Esophagus squamous epithelium (tissue), 5 donors: ENCODE results near the gene P2RX4. TPM values are rescaled to one million over a fixed set of nuclear protein-coding genes. Genes with fewer than 3 reads are reported as not detected.

Source experiments
- DNase-seq: peaks from one replicate; lab custom pipeline; 2025; lab: John Stamatoyannopoulos, UW
- H3K27ac ChIP-seq, 4 donors: fragments of 200-600 bp; sonication (generic); one replicate each; pipeline ENCODE4 v1.5.1; 2016 to 2019; ENCODE audit warnings: mild to moderate bottlenecking in 1 of 4
- H3K27me3 ChIP-seq, 4 donors: fragments of 200-600 bp; sonication (generic); 1 replicate in 3 of 4; 2 replicates in 1 of 4; pipeline versions ENCODE4 v1.5.1 to v1.6.0; 2017 to 2021; ENCODE audit warnings: antibody characterized with exemption in 1 of 4
- H3K36me3 ChIP-seq, 3 donors: fragments of 200-600 bp; sonication (generic); one replicate each; pipeline ENCODE4 v1.5.1; 2016 to 2019
- H3K4me1 ChIP-seq, 3 donors: fragments of 200-600 bp; sonication (generic); one replicate each; pipeline ENCODE4 v1.5.1; 2017 to 2019
- H3K4me3 ChIP-seq, 4 donors: fragments of 200-600 bp; sonication (generic); 1 replicate in 3 of 4; 2 replicates in 1 of 4; pipeline ENCODE4 v1.5.1; 2016 to 2019; ENCODE audit warnings: mild to moderate bottlenecking in 2 of 4, moderate library complexity in 1 of 4
- H3K9me3 ChIP-seq, 3 donors: fragments of 200-600 bp; sonication (generic); one replicate each; pipeline ENCODE4 v1.5.1; 2016 to 2019
- POLR2A ChIP-seq, 4 donors: fragments of 450-650 bp; IDR thresholded peaks; one replicate each; pipeline ENCODE4 v1.6.1; 2017; ENCODE audit warnings: antibody characterized with exemption in 4 of 4, mild to moderate bottlenecking in 4 of 4, moderate library complexity in 3 of 4
- WGBS, 2 donors: methylation state at CpG; one replicate each; pipeline ENCODE4 v1.1.5; 2018; 5-methylcytosine and 5-hydroxymethylcytosine counted together
- intact Hi-C: fragments of 100-400 bp; cut with DNase I; formaldehyde crosslinking; loops from one replicate; pipeline ENCODE4 v1.15.0; 2022
- total RNA-seq, 4 donors: library from RNA; depleted of rRNA; stranded (reverse); fragments of >200 nt; gene quantifications; one replicate each; pipeline ENCODE4 v1.1.0, GENCODE V29; 2016
- TF ChIP-seq, protein P1 (sequence below), 6 experiments: fragments of 450-650 bp in 4 of 6; fragments of 200-600 bp in 2 of 6; sonication (generic) in 2 of 6; IDR thresholded peaks; one replicate each; pipeline ENCODE4 v1.5.1; 2016 to 2019; ENCODE audit warnings: antibody characterized with exemption in 6 of 6, mild to moderate bottlenecking in 4 of 6, moderate library complexity in 4 of 6
- donor health status: DM: yes; HTN: yes; CAD: no.

P2RX4 gene
- total RNA-seq, 4 donors from 2014 or later, result 13.0 to 32.3 (median 19.9) TPM

DNA sequence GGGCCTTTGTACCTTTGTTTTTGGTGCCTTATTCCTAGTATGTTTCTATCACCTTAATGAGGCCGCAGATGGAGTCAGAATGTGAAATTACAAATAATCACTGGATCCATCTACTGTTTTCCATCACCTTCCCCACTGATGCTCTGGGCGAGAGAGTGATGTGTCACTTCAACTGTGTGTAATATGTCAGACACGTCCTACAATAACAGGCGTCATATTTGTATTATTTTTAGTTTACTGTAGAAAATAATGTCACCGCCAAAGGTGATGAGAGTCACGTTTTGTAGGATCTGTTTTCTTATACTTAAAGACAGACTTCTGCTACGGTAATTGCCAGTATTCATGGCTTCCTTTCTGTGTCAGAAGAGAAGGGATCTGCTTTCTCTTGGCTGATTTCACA lies 22.4 kb upstream of the P2RX4 start:
- Histone ChIP-seq H3K9me3 (no peaks in the 10 kb centered on the region), H3K27me3 (no peaks in the 10 kb centered on the region), H3K27ac (no peak overlapping the region), H3K4me3 (no peak overlapping the region), H3K36me3 (peaks cover 0 to 11% (median 0%) of the 10 kb centered on the region in 3 donors), H3K4me1 (peaks cover 0 to 18% (median 0%) of the 10 kb centered on the region in 3 donors)
- WGBS, 2 donors, result 84 to 89% methylated on average over 7 of the region's 7 CpGs
- intact Hi-C loops, result no loop called here
- no peak for DNase-seq
- TF ChIP-seq POLR2A (IDR thresholded peaks at IDR 0.05), result no peak
- TF ChIP-seq, protein P1, sequence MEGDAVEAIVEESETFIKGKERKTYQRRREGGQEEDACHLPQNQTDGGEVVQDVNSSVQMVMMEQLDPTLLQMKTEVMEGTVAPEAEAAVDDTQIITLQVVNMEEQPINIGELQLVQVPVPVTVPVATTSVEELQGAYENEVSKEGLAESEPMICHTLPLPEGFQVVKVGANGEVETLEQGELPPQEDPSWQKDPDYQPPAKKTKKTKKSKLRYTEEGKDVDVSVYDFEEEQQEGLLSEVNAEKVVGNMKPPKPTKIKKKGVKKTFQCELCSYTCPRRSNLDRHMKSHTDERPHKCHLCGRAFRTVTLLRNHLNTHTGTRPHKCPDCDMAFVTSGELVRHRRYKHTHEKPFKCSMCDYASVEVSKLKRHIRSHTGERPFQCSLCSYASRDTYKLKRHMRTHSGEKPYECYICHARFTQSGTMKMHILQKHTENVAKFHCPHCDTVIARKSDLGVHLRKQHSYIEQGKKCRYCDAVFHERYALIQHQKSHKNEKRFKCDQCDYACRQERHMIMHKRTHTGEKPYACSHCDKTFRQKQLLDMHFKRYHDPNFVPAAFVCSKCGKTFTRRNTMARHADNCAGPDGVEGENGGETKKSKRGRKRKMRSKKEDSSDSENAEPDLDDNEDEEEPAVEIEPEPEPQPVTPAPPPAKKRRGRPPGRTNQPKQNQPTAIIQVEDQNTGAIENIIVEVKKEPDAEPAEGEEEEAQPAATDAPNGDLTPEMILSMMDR (IDR thresholded peaks at IDR 0.05), result no peak

DNA sequence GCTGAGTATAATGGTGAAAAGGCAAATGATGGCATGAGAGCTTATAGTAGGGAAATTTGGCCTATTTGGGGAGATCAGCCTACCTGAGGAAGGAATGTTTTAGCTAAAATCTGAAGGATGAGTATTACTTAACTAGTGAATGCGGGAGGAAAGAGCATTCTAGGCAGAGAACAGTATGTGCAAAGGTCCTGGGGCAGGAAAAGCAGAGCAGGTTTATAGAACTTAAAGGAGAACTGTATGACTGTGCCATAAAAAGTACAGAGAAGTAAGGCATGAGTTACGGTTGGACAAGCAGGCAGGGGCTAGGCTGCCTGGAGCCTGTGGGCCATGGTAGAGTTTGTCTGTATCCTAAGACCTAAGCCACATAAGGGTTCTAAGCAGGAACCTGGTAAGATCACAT lies 21.7 kb upstream of the P2RX4 start:
- Histone ChIP-seq H3K4me1 (peaks cover 0 to 18% (median 0%) of the 10 kb centered on the region in 3 donors), H3K4me3 (no peak overlapping the region), H3K27me3 (no peaks in the 10 kb centered on the region), H3K36me3 (peaks cover 0 to 11% (median 0%) of the 10 kb centered on the region in 3 donors), H3K9me3 (no peaks in the 10 kb centered on the region), H3K27ac (no peak overlapping the region)
- intact Hi-C loops, result no loop called here
- WGBS, 2 donors, result 90 to 93% methylated on average over 2 of the region's 2 CpGs
- no peak for TF ChIP-seq POLR2A (IDR thresholded peaks at IDR 0.05)
- TF ChIP-seq, protein P1 (IDR thresholded peaks at IDR 0.05), result no peak
- DNase-seq, result no peak

DNA sequence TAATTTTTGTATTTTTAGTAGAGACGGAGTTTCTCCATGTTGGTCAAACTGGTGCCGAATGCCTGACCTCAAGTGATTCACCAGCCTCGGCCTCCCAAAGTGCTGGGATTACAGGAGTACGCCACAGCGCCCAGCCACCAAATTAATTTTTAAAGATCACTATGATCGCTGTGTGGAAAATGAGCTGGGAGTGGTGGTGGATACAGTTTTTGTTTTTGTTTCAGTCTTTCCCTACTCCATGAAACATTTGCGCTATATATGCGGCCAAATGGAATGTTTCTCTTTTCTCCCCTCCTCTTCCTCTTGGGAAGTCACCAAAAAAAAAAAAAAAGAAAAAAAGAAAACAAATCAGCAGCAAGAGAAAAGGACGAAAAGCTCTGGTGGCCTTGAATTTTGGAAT lies 20.8 kb upstream of the P2RX4 start:
- Histone ChIP-seq H3K9me3 (no peaks in the 10 kb centered on the region), H3K27ac (no peak overlapping the region), H3K4me3 (no peak overlapping the region), H3K4me1 (peaks cover 0 to 15% (median 0%) of the 10 kb centered on the region in 3 donors), H3K27me3 (no peaks in the 10 kb centered on the region), H3K36me3 (peaks cover 0 to 10% (median 0%) of the 10 kb centered on the region in 3 donors)
- no peak for DNase-seq
- TF ChIP-seq, protein P1 (IDR thresholded peaks at IDR 0.05), result no peak
- no peak for TF ChIP-seq POLR2A (IDR thresholded peaks at IDR 0.05)
- 86 to 89% methylated on average over 8 to 9 of the region's 9 CpGs for WGBS, 2 donors
- intact Hi-C loops, result no loop called here

DNA sequence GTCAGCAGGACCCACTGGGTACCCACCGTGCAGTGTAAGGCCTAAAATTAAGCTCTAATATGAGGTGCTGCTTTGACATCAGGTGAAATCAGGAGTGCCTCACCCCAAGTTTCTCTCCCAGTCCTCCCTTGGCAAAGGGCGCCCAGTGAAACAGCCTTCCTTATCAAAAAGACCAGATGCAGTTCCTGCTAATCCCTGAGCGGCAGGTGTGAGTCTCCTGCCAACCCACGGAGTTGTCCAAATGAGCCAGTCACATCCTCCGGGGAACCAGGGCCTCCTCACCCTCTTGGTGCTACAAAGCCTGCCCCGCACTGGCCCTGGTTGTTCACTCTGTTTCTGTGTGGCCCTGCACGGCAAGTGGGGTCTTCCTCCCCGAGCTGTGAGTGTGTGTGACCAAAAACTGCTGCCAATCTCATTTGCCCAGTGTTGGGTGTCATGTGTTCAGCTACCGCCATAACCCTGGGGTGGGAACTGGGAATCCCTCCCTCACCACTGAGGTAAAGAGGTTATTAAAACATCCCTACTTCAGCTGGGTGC lies 20.2 kb upstream of the P2RX4 start:
- Histone ChIP-seq H3K36me3 (peaks cover 0 to 4% (median 0%) of the 10 kb centered on the region in 3 donors), H3K27me3 (no peaks in the 10 kb centered on the region), H3K27ac (no peak overlapping the region), H3K4me1 (peaks cover 0 to 10% (median 0%) of the 10 kb centered on the region in 3 donors), H3K9me3 (no peaks in the 10 kb centered on the region), H3K4me3 (no peak overlapping the region)
- intact Hi-C loops, result no loop called here
- DNase-seq, result no peak
- TF ChIP-seq, protein P1 (IDR thresholded peaks at IDR 0.05), result no peak
- no peak for TF ChIP-seq POLR2A (IDR thresholded peaks at IDR 0.05)
- WGBS, 2 donors, result 71 to 83% methylated on average over 6 to 7 of the region's 9 CpGs

DNA sequence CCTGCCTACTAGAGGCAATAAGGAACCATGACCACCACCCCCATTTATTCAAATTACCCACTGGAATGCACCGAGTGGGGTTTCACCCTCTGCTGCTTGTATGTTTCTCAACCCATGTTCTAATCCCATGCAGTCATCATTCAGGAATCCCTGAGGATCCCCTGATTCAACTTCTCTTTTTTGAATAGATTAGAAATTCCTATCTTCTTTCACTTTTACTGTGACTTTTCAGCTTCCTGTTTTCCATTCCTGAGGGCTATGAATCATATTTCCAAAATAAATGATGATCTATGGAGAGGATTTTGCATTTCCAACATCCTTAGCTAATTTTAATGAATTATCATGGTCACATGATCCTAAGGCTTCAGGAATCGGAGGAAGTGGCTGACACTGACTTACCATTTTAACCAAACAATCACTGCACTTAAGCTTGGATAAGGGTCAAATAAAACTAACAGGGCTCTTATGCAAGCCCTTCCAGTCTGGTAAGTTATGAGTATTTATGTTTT lies 19.4 kb upstream of the P2RX4 start:
- WGBS, 2 donors, result 21 to 22% methylated on average over 2 of the region's 2 CpGs
- no peak for DNase-seq
- Histone ChIP-seq H3K4me3 (no peak overlapping the region), H3K27ac (peak overlapping the region in 2 of 4 donors; percentile 42 to 73), H3K36me3 (no peaks in the 10 kb centered on the region), H3K9me3 (no peaks in the 10 kb centered on the region), H3K27me3 (no peaks in the 10 kb centered on the region), H3K4me1 (peaks cover 0 to 5% (median 0%) of the 10 kb centered on the region in 3 donors)
- TF ChIP-seq, protein P1 (IDR thresholded peaks at IDR 0.05), result no peak
- TF ChIP-seq POLR2A (IDR thresholded peaks at IDR 0.05), result no peak
- intact Hi-C loops, result no loop called here
